ENCODE measurements around the gene BZW2. TPM values are rescaled to one million over a fixed set of nuclear protein-coding genes. Genes with fewer than 3 reads are reported as not detected.
A peak's percentile ranks its signal among the peaks of the same experiment; 100 is the strongest.

Gene BZW2
- total and polyA plus RNA-seq, 8 donors, result 25.5 to 110 (median 67.3) TPM

DNA sequence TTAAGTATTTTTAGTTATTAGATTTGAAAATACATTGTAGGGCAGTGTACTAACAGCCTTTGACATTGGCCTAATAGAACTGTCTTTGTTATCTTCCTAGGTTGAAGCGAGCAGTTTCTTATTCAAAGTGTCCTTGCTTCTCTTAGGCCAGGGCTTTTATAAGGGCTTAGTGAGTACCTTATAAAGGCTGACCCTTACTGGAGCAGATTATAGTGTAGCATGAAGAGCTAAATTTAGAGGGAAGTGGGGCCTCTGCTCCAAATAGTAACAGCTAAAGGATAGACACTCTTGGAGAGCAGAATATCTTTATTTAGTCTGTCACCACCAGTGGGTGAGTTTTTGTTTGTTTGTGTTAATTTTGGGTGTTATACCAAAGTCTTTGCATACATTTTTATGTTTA, 15.9 kb downstream of the BZW2 start:
- no peak for TF ChIP-seq EP300 (IDR thresholded peaks at IDR 0.05)
- 71 to 92% (median 81%) methylated on average over 1 of the region's 1 CpG for WGBS, 5 donors
- no peaks in the 10 kb centered on the region for H3K27me3 ChIP-seq
- no peaks in the 10 kb centered on the region for H3K9me3 ChIP-seq
- no peak overlapping the region for H3K27ac ChIP-seq
- intact Hi-C loops (cut with DNase I; ENCODE audit: low total_unique reads), result no loop called here
- peak in 1 of 2 donors; percentile 11 for DNase-seq
- H3K4me1 ChIP-seq, result peaks cover 6 to 31% (median 18%) of the 10 kb centered on the region in 4 donors
- no peak overlapping the region for H3K4me3 ChIP-seq
- peaks cover 0 to 15% (median 12%) of the 10 kb centered on the region in 4 donors for H3K36me3 ChIP-seq

- intact Hi-C loops (cut with DNase I; ENCODE audit: low total_unique reads), result no loop called here
- Histone ChIP-seq H3K27ac (peak overlapping the region in 2 of 5 donors; percentile 75 to 80), H3K9me3 (no peaks in the 10 kb centered on the region), H3K36me3 (peaks cover 0 to 25% (median 16%) of the 10 kb centered on the region in 4 donors), H3K27me3 (no peaks in the 10 kb centered on the region), H3K4me3 (no peak overlapping the region), H3K4me1 (peaks cover 8 to 25% (median 15%) of the 10 kb centered on the region in 4 donors)
- TF ChIP-seq POLR2AphosphoS5 (IDR thresholded peaks at IDR 0.05) (no peak), EP300 (IDR thresholded peaks at IDR 0.05) (no peak), POLR2A (IDR thresholded peaks at IDR 0.05) (no peak)
- TF ChIP-seq, protein P1, sequence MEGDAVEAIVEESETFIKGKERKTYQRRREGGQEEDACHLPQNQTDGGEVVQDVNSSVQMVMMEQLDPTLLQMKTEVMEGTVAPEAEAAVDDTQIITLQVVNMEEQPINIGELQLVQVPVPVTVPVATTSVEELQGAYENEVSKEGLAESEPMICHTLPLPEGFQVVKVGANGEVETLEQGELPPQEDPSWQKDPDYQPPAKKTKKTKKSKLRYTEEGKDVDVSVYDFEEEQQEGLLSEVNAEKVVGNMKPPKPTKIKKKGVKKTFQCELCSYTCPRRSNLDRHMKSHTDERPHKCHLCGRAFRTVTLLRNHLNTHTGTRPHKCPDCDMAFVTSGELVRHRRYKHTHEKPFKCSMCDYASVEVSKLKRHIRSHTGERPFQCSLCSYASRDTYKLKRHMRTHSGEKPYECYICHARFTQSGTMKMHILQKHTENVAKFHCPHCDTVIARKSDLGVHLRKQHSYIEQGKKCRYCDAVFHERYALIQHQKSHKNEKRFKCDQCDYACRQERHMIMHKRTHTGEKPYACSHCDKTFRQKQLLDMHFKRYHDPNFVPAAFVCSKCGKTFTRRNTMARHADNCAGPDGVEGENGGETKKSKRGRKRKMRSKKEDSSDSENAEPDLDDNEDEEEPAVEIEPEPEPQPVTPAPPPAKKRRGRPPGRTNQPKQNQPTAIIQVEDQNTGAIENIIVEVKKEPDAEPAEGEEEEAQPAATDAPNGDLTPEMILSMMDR (IDR thresholded peaks at IDR 0.05), result no peak
- DNase-seq, result no peak
- 83 to 98% (median 88%) methylated on average over 3 of the region's 3 CpGs for WGBS, 5 donors
Observed at GRCh38 chr7:16667355-16667754, 21.4 kb downstream of the BZW2 start.

DNA sequence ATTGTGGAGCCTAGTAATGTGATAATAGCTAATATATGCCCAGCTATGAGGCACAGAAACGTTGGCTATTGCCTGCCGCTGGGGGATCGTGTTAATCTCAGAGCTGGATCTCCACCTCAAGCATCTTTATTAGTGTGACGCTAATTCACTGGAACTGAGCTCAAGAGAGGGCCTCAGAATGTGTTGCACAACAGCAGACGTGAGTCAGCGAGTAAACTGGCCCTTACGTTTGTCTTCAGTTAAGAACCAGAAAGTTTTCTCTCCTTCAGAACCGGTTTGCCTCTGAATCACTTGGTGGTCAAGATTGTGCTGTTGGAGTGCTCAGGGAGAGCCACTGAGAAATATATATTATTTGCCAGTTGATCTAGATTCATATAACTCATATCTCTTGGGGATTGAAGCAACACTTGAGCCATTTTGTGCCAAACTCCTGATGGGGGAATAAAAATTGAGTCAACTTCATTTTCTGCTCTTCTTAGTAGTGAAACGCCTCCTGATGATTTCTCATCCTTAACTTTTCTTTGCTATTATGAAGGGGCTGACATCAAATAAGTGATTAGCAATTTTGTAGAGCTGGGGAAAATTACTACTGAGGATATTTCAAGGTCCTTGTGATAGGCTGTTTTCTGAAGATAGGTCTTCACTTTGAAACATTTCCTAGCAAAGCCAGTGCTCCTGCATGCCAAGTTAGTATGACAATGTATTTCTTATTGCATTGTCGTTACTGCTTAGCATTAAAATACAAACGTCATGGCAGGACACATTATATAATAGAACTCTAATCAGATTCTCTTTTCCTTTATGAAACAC, 22.3 kb downstream of the BZW2 start:
- Histone ChIP-seq H3K4me1 (peaks cover 8 to 21% (median 13%) of the 10 kb centered on the region in 4 donors), H3K9me3 (no peaks in the 10 kb centered on the region), H3K4me3 (no peak overlapping the region), H3K27me3 (no peaks in the 10 kb centered on the region), H3K36me3 (peaks cover 0 to 28% (median 16%) of the 10 kb centered on the region in 4 donors), H3K27ac (peak overlapping the region; percentile 23 to 80 (median 62))
- TF ChIP-seq, protein P1 (IDR thresholded peaks at IDR 0.05), result no peak
- TF ChIP-seq POLR2A (IDR thresholded peaks at IDR 0.05) (no peak), EP300 (IDR thresholded peaks at IDR 0.05) (no peak), POLR2AphosphoS5 (IDR thresholded peaks at IDR 0.05) (peak in 2 of 3 donors; percentile 35 to 86)
- peak; percentile 71 to 91 for DNase-seq
- 40 to 47% (median 43%) methylated on average over 11 of the region's 11 CpGs for WGBS, 5 donors
- intact Hi-C loops (cut with DNase I; ENCODE audit: low total_unique reads), result no loop called here

- intact Hi-C loops (cut with DNase I; ENCODE audit: low total_unique reads), result no loop called here
- peak overlapping the region in 3 of 5 donors; percentile 62 to 80 (median 75) for H3K27ac ChIP-seq
- WGBS, 5 donors, result 94 to 98% (median 97%) methylated on average over 5 of the region's 5 CpGs
- H3K9me3 ChIP-seq, result no peaks in the 10 kb centered on the region
- no peak for TF ChIP-seq EP300 (IDR thresholded peaks at IDR 0.05)
- TF ChIP-seq, protein P1 (IDR thresholded peaks at IDR 0.05), result no peak
- TF ChIP-seq POLR2AphosphoS5 (IDR thresholded peaks at IDR 0.05), result no peak
- no peak for TF ChIP-seq POLR2A (IDR thresholded peaks at IDR 0.05)
- peaks cover 0 to 29% (median 17%) of the 10 kb centered on the region in 4 donors for H3K36me3 ChIP-seq
- H3K27me3 ChIP-seq, result no peaks in the 10 kb centered on the region
- H3K4me1 ChIP-seq, result peaks cover 8 to 21% (median 13%) of the 10 kb centered on the region in 4 donors
- DNase-seq, result no peak
- H3K4me3 ChIP-seq, result no peak overlapping the region
Observed at GRCh38 chr7:16668978-16669377, 23.0 kb downstream of the BZW2 start.

Data from stomach (tissue), 9 donors.